Panc1 (cell line): ENCODE data around the gene ABCC1.

Experiments
- CTCF ChIP-seq: fragments of 450-650 bp; IDR thresholded peaks from 2 replicates; pipeline ENCODE4 v1.5.1; 2017; ENCODE audit warnings: mild to moderate bottlenecking
- POLR2AphosphoS5 ChIP-seq: IDR thresholded peaks from 2 replicates; pipeline ENCODE4 v1.6.1; 2012; ENCODE audit warnings: mild to moderate bottlenecking, low read depth, low read length, moderate library complexity
- REST ChIP-seq, 2 experiments: IDR thresholded peaks; 2 replicates each; pipeline ENCODE4 v1.6.1; 2011 to 2012; ENCODE audit warnings: low read depth in 2 of 2, control low read depth in 1 of 2, low read length in 1 of 2, mild to moderate bottlenecking in 1 of 2, moderate library complexity in 1 of 2; ENCODE audit not compliant: insufficient read depth in 1 of 2
- TCF7L2 ChIP-seq: IDR thresholded peaks from 2 replicates; pipeline ENCODE4 v1.6.1; 2011; ENCODE audit warnings: mild to moderate bottlenecking, low read depth, low read length, inconsistent platforms

- TF ChIP-seq CTCF (no peak), REST (IDR thresholded peaks at IDR 0.05; ENCODE audit: insufficient read depth in 1 of 2, low read depth in 2 of 2, low read length in 1 of 2) (no peak), POLR2AphosphoS5 (no peak), TCF7L2 (no peak)
Observed at GRCh38 chr16:16027728-16028310, 78.4 kb downstream of the ABCC1 start.
